Psoas muscle (tissue), 8 donors: ENCODE data around the gene ZNF628. TPM values are rescaled to one million over a fixed set of nuclear protein-coding genes. Genes with fewer than 3 reads are reported as not detected.

Source experiments
- ATAC-seq, 4 donors: fragments of 200-7000 bp; cut with Tn5 transposase; one replicate each; pipeline ENCODE4 v1.9.1; 2020; ENCODE audit warnings: moderate library complexity in 3 of 4, mild to moderate bottlenecking in 2 of 4
- DNase-seq, 2 donors: peaks; one replicate each; pipeline ENCODE4 v3.0.0-alpha.2; 2020
- H3K27ac ChIP-seq: fragments of 200-600 bp; one replicate; pipeline ENCODE4 v1.8.0; 2022
- H3K27me3 ChIP-seq, 3 donors: fragments of 200-600 bp in 1 of 3; one replicate each; pipeline versions ENCODE4 v1.6.1 to v1.8.0; 2013 to 2022; ENCODE audit warnings: low read length in 2 of 3, mild to moderate bottlenecking in 2 of 3, moderate library complexity in 1 of 3; ENCODE audit not compliant: insufficient read depth in 3 of 3
- H3K36me3 ChIP-seq, 2 donors: fragments of 200-600 bp in 1 of 2; one replicate each; pipeline versions ENCODE4 v1.6.1 to v1.8.0; 2013 to 2022; ENCODE audit warnings: low read depth in 1 of 2, mild to moderate bottlenecking in 1 of 2, moderate library complexity in 1 of 2; ENCODE audit not compliant: insufficient read depth in 1 of 2
- H3K4me1 ChIP-seq: fragments of 200-600 bp; one replicate; pipeline ENCODE4 v1.8.0; 2022
- H3K4me3 ChIP-seq: fragments of 200-600 bp; one replicate; pipeline ENCODE4 v1.8.0; 2022; ENCODE audit warnings: mild to moderate bottlenecking
- H3K9me3 ChIP-seq: fragments of 200-600 bp; one replicate; pipeline ENCODE4 v1.8.0; 2022
- CTCF ChIP-seq: fragments of 200-600 bp; IDR thresholded peaks from one replicate; pipeline ENCODE4 v1.8.0; 2022; ENCODE audit warnings: antibody characterized with exemption
- WGBS, 3 donors: extraction: QIAGEN DNeasy Blood & Tissue Kit; methylation state at CpG; one replicate each; pipeline versions ENCODE4 v1.1.6 to v1.1.7; 2013; 5-methylcytosine and 5-hydroxymethylcytosine counted together
- intact Hi-C, 2 donors: fragments of 100-400 bp; cut with DNase I; formaldehyde crosslinking; loops; one replicate each; pipeline versions ENCODE4 v1.11.0 to v1.14.2; 2022
- polyA plus RNA-seq, 3 donors: library from polyadenylated mRNA; stranded (reverse); fragments of 200-250 nt; gene quantifications; one replicate each; pipeline ENCODE4 v1.2.3, GENCODE V29; 2013
- total RNA-seq, 4 donors: library from RNA; stranded (reverse); fragmentation: NEBNext Ultra II Directional in 2 of 4; extraction: Animal tissue kit (Norgen Biotek cat#: 25700) in 2 of 4; gene quantifications; one replicate each; pipeline versions ENCODE4 v1.2.1 to v1.2.4, GENCODE V29; 2021 to 2023
- donor health status: healthy with polysubstance abuse.
- donor health status: DM: no; HTN: no; CAD: no; lungs with moderate emphysema.
- donor health status: Bipolar disorder and iron deficiency.
- donor health status: healthy.
- donor health status: DM: yes; HTN: yes; CAD: no.
- donor health status: DM: no; HTN: no; CAD: no.
- donor health status: DM: no; HTN: no; CAD: no.
- donor health status: DM: yes; HTN: yes; CAD: no.

The ZNF628 gene
- total and polyA plus RNA-seq, 7 donors: 5.9 to 14.3 (median 12.2) TPM

GRCh38 chr19:55530996-55531395, 54.6 kb downstream of the ZNF628 start:
- no peaks in the 10 kb centered on the region for H3K27me3 ChIP-seq
- no peaks in the 10 kb centered on the region for H3K9me3 ChIP-seq
- WGBS, 3 donors: 92 to 94% (median 93%) methylated on average over 25 to 26 of the region's 26 CpGs
- no peak for DNase-seq
- ATAC-seq: no peak
- H3K4me1 ChIP-seq: peaks cover 5% of the 10 kb centered on the region
- no peak for TF ChIP-seq CTCF
- H3K27ac ChIP-seq: no peak overlapping the region
- intact Hi-C loops: no loop called here
- H3K4me3 ChIP-seq: no peak overlapping the region
- no peaks in the 10 kb centered on the region for H3K36me3 ChIP-seq

Other genes starting within 250 kb of the ZNF628 start
- 1 to 10 TPM; 2.0 to 2.4 (median 2.3) TPM for gene TMEM86B, start 247.9 kb upstream of the ZNF628 start, total RNA-seq
- gene TMEM86B, start 247.9 kb upstream of the ZNF628 start, polyA plus RNA-seq: 1 to 10 TPM in 2 of 3 donors, under 1 TPM in 1; 0.68 to 2.1 (median 1.2) TPM
- 10 to 100 TPM; 38.1 to 51.8 (median 43.9) TPM for gene PPP6R1, start 217.6 kb upstream of the ZNF628 start, total RNA-seq
- 10 to 100 TPM; 27.9 to 72.3 (median 50.0) TPM for gene PPP6R1, start 217.6 kb upstream of the ZNF628 start, polyA plus RNA-seq
- gene HSPBP1, start 196.5 kb upstream of the ZNF628 start, total RNA-seq: 10 to 100 TPM; 23.0 to 34.0 (median 28.6) TPM
- gene HSPBP1, start 196.5 kb upstream of the ZNF628 start, polyA plus RNA-seq: 10 to 100 TPM; 41.8 to 98.2 (median 65.6) TPM
- 1 to 10 TPM in 2 of 4 donors, under 1 TPM in 2; 0.77 to 1.1 (median 0.92) TPM for gene BRSK1, start 192.6 kb upstream of the ZNF628 start, total RNA-seq
- under 1 TPM; 0.14 to 0.64 (median 0.53) TPM for gene BRSK1, start 192.6 kb upstream of the ZNF628 start, polyA plus RNA-seq
- 1 to 10 TPM in 1 of 4 donors, under 1 TPM in 3; 0.38 to 1.1 (median 0.57) TPM for gene TMEM150B, start 151.3 kb upstream of the ZNF628 start, total RNA-seq
- gene TMEM150B, start 151.3 kb upstream of the ZNF628 start, polyA plus RNA-seq: under 1 TPM; 0.08 to 0.30 (median 0.23) TPM
- gene KMT5C, start 136.7 kb upstream of the ZNF628 start, total RNA-seq: 1 to 10 TPM; 3.9 to 5.7 (median 4.6) TPM
- gene KMT5C, start 136.7 kb upstream of the ZNF628 start, polyA plus RNA-seq: 1 to 10 TPM; 1.8 to 2.6 (median 2.4) TPM
- not detected for gene COX6B2, start 121.9 kb upstream of the ZNF628 start, total RNA-seq
- gene COX6B2, start 121.9 kb upstream of the ZNF628 start, polyA plus RNA-seq: under 1 TPM in 1 of 3 donors, not detected in 2; 0.04 TPM
- gene GARIN5B, start 113.4 kb upstream of the ZNF628 start, total RNA-seq: not detected
- not detected for gene GARIN5B, start 113.4 kb upstream of the ZNF628 start, polyA plus RNA-seq
- gene IL11, start 106.2 kb upstream of the ZNF628 start, total RNA-seq: not detected
- gene IL11, start 106.2 kb upstream of the ZNF628 start, polyA plus RNA-seq: under 1 TPM in 1 of 3 donors, not detected in 2; 0.06 TPM
- gene TMEM190, start 99.8 kb upstream of the ZNF628 start, total RNA-seq: not detected
- not detected for gene TMEM190, start 99.8 kb upstream of the ZNF628 start, polyA plus RNA-seq
- 1 to 10 TPM in 2 of 4 donors, under 1 TPM in 2; 0.28 to 2.9 (median 0.91) TPM for gene TMEM238, start 92.3 kb upstream of the ZNF628 start, total RNA-seq
- gene TMEM238, start 92.3 kb upstream of the ZNF628 start, polyA plus RNA-seq: under 1 TPM in 2 of 3 donors, not detected in 1; 0.10 to 0.17 TPM
- 100 to 1,000 TPM; 548 to 810 (median 665) TPM for gene RPL28, start 90.7 kb upstream of the ZNF628 start, total RNA-seq
- gene RPL28, start 90.7 kb upstream of the ZNF628 start, polyA plus RNA-seq: 1,000 to 10,000 TPM in 1 of 3 donors, 100 to 1,000 TPM in 2; 547 to 1,362 (median 786) TPM
- 10 to 100 TPM; 15.4 to 26.7 (median 21.2) TPM for gene UBE2S, start 68.8 kb upstream of the ZNF628 start, total RNA-seq
- 10 to 100 TPM in 2 of 3 donors, 1 to 10 TPM in 1; 5.6 to 22.8 (median 16.6) TPM for gene UBE2S, start 68.8 kb upstream of the ZNF628 start, polyA plus RNA-seq
- not detected for gene SHISA7, start 33.3 kb upstream of the ZNF628 start, total RNA-seq
- gene SHISA7, start 33.3 kb upstream of the ZNF628 start, polyA plus RNA-seq: under 1 TPM in 1 of 3 donors, not detected in 2; 0.01 TPM
- 10 to 100 TPM; 32.0 to 78.0 (median 48.1) TPM for gene ISOC2, start 15.0 kb upstream of the ZNF628 start, total RNA-seq
- gene ISOC2, start 15.0 kb upstream of the ZNF628 start, polyA plus RNA-seq: 100 to 1,000 TPM in 2 of 3 donors, 10 to 100 TPM in 1; 78.7 to 177 (median 109) TPM
- not detected for gene C19orf85, start 11.9 kb upstream of the ZNF628 start, total RNA-seq
- not detected for gene C19orf85, start 11.9 kb upstream of the ZNF628 start, polyA plus RNA-seq
- gene NAT14, start 8.6 kb downstream of the ZNF628 start, total RNA-seq: 1 to 10 TPM; 2.6 to 6.3 (median 4.5) TPM
- 1 to 10 TPM; 2.0 to 4.2 (median 3.6) TPM for gene NAT14, start 8.6 kb downstream of the ZNF628 start, polyA plus RNA-seq
- gene SSC5D, start 11.8 kb downstream of the ZNF628 start, total RNA-seq: 1 to 10 TPM; 1.2 to 4.6 (median 1.9) TPM
- under 1 TPM; 0.11 to 0.35 (median 0.16) TPM for gene SSC5D, start 11.8 kb downstream of the ZNF628 start, polyA plus RNA-seq
- gene SBK2, start 60.5 kb downstream of the ZNF628 start, total RNA-seq: 10 to 100 TPM in 1 of 4 donors, 1 to 10 TPM in 2, under 1 TPM in 1; 0.59 to 13.4 (median 3.7) TPM
- 1 to 10 TPM in 1 of 3 donors, under 1 TPM in 2; 0.14 to 1.1 (median 0.91) TPM for gene SBK2, start 60.5 kb downstream of the ZNF628 start, polyA plus RNA-seq
- gene SBK3, start 68.9 kb downstream of the ZNF628 start, total RNA-seq: 10 to 100 TPM in 2 of 4 donors, 1 to 10 TPM in 1, under 1 TPM in 1; 0.79 to 30.8 (median 7.6) TPM
- 10 to 100 TPM in 1 of 3 donors, 1 to 10 TPM in 2; 5.4 to 10.6 (median 7.9) TPM for gene SBK3, start 68.9 kb downstream of the ZNF628 start, polyA plus RNA-seq
- 10 to 100 TPM; 21.8 to 81.6 (median 29.5) TPM for gene ZNF579, start 104.2 kb downstream of the ZNF628 start, total RNA-seq
- gene ZNF579, start 104.2 kb downstream of the ZNF628 start, polyA plus RNA-seq: 10 to 100 TPM in 2 of 3 donors, 1 to 10 TPM in 1; 4.2 to 22.9 (median 14.2) TPM
- 10 to 100 TPM in 3 of 4 donors, 1 to 10 TPM in 1; 9.9 to 23.7 (median 13.2) TPM for gene FIZ1, start 122.9 kb downstream of the ZNF628 start, total RNA-seq
- gene FIZ1, start 122.9 kb downstream of the ZNF628 start, polyA plus RNA-seq: 10 to 100 TPM; 10.8 to 12.1 (median 11.5) TPM
- gene ZNF524, start 123.7 kb downstream of the ZNF628 start, total RNA-seq: 10 to 100 TPM; 21.4 to 32.0 (median 24.5) TPM
- gene ZNF524, start 123.7 kb downstream of the ZNF628 start, polyA plus RNA-seq: 10 to 100 TPM; 38.6 to 52.5 (median 41.4) TPM
- 10 to 100 TPM; 17.1 to 40.4 (median 25.0) TPM for gene ZNF865, start 129.0 kb downstream of the ZNF628 start, total RNA-seq
- gene ZNF865, start 129.0 kb downstream of the ZNF628 start, polyA plus RNA-seq: 10 to 100 TPM; 11.1 to 20.3 (median 19.3) TPM
- 10 to 100 TPM in 3 of 4 donors, 1 to 10 TPM in 1; 9.0 to 22.2 (median 11.4) TPM for gene ZNF784, start 147.9 kb downstream of the ZNF628 start, total RNA-seq
- gene ZNF784, start 147.9 kb downstream of the ZNF628 start, polyA plus RNA-seq: 10 to 100 TPM in 1 of 3 donors, 1 to 10 TPM in 2; 4.9 to 14.9 (median 7.3) TPM
- gene ZNF580, start 164.4 kb downstream of the ZNF628 start, total RNA-seq: 10 to 100 TPM; 10.3 to 21.1 (median 13.7) TPM
- gene ZNF580, start 164.4 kb downstream of the ZNF628 start, polyA plus RNA-seq: 10 to 100 TPM in 1 of 3 donors, 1 to 10 TPM in 2; 5.9 to 13.5 (median 9.2) TPM
- 10 to 100 TPM; 10.2 to 14.5 (median 10.6) TPM for gene ZNF581, start 167.0 kb downstream of the ZNF628 start, total RNA-seq
- 10 to 100 TPM; 14.6 to 18.6 (median 17.5) TPM for gene ZNF581, start 167.0 kb downstream of the ZNF628 start, polyA plus RNA-seq
- gene CCDC106, start 171.6 kb downstream of the ZNF628 start, total RNA-seq: 10 to 100 TPM in 2 of 4 donors, 1 to 10 TPM in 2; 8.0 to 12.0 (median 10.4) TPM
- 10 to 100 TPM in 2 of 3 donors, 1 to 10 TPM in 1; 4.4 to 11.8 (median 10.0) TPM for gene CCDC106, start 171.6 kb downstream of the ZNF628 start, polyA plus RNA-seq
- gene U2AF2, start 178.4 kb downstream of the ZNF628 start, total RNA-seq: 10 to 100 TPM; 58.8 to 85.2 (median 78.2) TPM
- 100 to 1,000 TPM in 1 of 3 donors, 10 to 100 TPM in 2; 54.1 to 116 (median 55.1) TPM for gene U2AF2, start 178.4 kb downstream of the ZNF628 start, polyA plus RNA-seq
- 100 to 1,000 TPM; 113 to 134 (median 125) TPM for gene EPN1, start 198.6 kb downstream of the ZNF628 start, total RNA-seq
- 100 to 1,000 TPM; 117 to 211 (median 145) TPM for gene EPN1, start 198.6 kb downstream of the ZNF628 start, polyA plus RNA-seq